Thyroid gland (tissue), 4 donors: ENCODE measurements around the gene UBA3. TPM values are rescaled to one million over a fixed set of nuclear protein-coding genes. Genes with fewer than 3 reads are reported as not detected.

Source experiments
- DNase-seq, 2 donors: peaks; one replicate each; pipeline ENCODE4 v3.0.0-alpha.2; 2019
- H3K27ac ChIP-seq, 3 donors: fragments of 200-600 bp; sonication (generic); 1 replicate in 2 of 3; 2 replicates in 1 of 3; pipeline ENCODE4 v1.5.1; 2016 to 2019; ENCODE audit warnings: mild to moderate bottlenecking in 1 of 3, moderate library complexity in 1 of 3
- H3K27me3 ChIP-seq: fragments of 200-600 bp; sonication (generic); one replicate; pipeline ENCODE4 v1.5.1; 2019
- H3K36me3 ChIP-seq, 2 donors: fragments of 200-600 bp; sonication (generic); one replicate each; pipeline ENCODE4 v1.5.1; 2016 to 2019
- H3K4me1 ChIP-seq, 2 donors: fragments of 200-600 bp; sonication (generic); one replicate each; pipeline ENCODE4 v1.5.1; 2017 to 2019
- H3K4me3 ChIP-seq, 3 donors: fragments of 200-600 bp; sonication (generic); replicated peaks in 1 of 3; 1 replicate in 2 of 3; 2 replicates in 1 of 3; pipeline ENCODE4 v1.5.1; 2016; ENCODE audit warnings: mild to moderate bottlenecking in 1 of 3
- H3K9me3 ChIP-seq: fragments of 200-600 bp; sonication (generic); one replicate; pipeline ENCODE4 v1.5.1; 2017
- CTCF ChIP-seq, 6 experiments: fragments of 200-600 bp in 3 of 6; fragments of 450-650 bp in 3 of 6; sonication (generic) in 3 of 6; IDR thresholded peaks; one replicate each; pipeline ENCODE4 v1.5.1; 2016 to 2019; ENCODE audit warnings: antibody characterized with exemption in 6 of 6, mild to moderate bottlenecking in 2 of 6, inconsistent platforms in 1 of 6, moderate library complexity in 1 of 6
- POLR2A ChIP-seq, 2 donors: fragments of 450-650 bp; IDR thresholded peaks; one replicate each; pipeline ENCODE4 v1.6.1; 2017; ENCODE audit warnings: antibody characterized with exemption in 2 of 2, mild to moderate bottlenecking in 2 of 2, moderate library complexity in 1 of 2
- WGBS, 2 donors: methylation state at CpG; one replicate each; pipeline ENCODE4 v1.1.5; 2017; 5-methylcytosine and 5-hydroxymethylcytosine counted together
- intact Hi-C: fragments of 100-400 bp; cut with DNase I; formaldehyde crosslinking; loops from one replicate; pipeline ENCODE4 v1.15.1; 2023
- total RNA-seq, 4 donors: library from RNA; depleted of rRNA; stranded (reverse); fragments of >200 nt; gene quantifications; one replicate each; pipeline ENCODE4 v1.2.3, GENCODE V29; 2016

Gene UBA3
- total RNA-seq, 4 donors from 2014 or later = 57.4 to 77.9 (median 64.3) TPM

DNA sequence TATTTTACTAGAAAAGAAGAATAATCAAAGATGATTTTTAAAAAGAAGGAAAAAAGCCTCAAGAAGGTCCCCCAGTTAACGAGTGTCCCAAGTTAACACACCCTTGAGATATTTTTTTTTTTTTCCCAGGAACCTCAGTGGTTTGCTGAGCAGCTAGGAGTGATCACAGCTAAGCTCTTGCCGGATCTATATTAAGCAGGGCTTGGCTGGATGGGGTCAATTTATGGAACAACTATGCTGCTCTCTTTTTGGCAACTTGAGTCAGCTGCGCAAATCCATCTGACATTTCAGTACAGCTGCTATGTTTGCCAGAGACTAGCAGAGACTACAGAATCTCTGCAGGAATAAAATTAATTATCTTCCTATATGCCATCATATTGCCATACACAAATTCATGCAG is 42.2 kb upstream of the UBA3 start, which contains the start of gene LMOD3:
TSS of gene LMOD3 (minus strand) at position 193 of the 400 bp plus-strand sequence. CDS start 209 bp downstream, outside the sequence.
- no peaks in the 10 kb centered on the region for H3K9me3 ChIP-seq
- no peaks in the 10 kb centered on the region for H3K36me3 ChIP-seq
- no peak within 1 kb of the TSS for H3K4me3 ChIP-seq
- no peak within 1 kb of the TSS for H3K27ac ChIP-seq
- H3K4me1 ChIP-seq = no peaks in the 10 kb centered on the region
- no peak for TF ChIP-seq POLR2A (IDR thresholded peaks at IDR 0.05)
- TF ChIP-seq CTCF (IDR thresholded peaks at IDR 0.05) = no peak
- WGBS, 2 donors = 82 to 83% methylated on average over 3 of the region's 3 CpGs
- H3K27me3 ChIP-seq = no peaks in the 10 kb centered on the region
- no peak for DNase-seq
- intact Hi-C loops = no loop called here

GRCh38 chr3:69121950-69122349 is 41.8 kb upstream of the UBA3 start:
- DNase-seq = no peak
- Histone ChIP-seq H3K36me3 (no peaks in the 10 kb centered on the region), H3K4me3 (no peak overlapping the region), H3K9me3 (no peaks in the 10 kb centered on the region), H3K4me1 (peaks cover 0 to 4% of the 10 kb centered on the region in 2 donors), H3K27ac (no peak overlapping the region), H3K27me3 (no peaks in the 10 kb centered on the region)
- intact Hi-C loops = no loop called here
- TF ChIP-seq POLR2A (IDR thresholded peaks at IDR 0.05) (no peak), CTCF (IDR thresholded peaks at IDR 0.05) (no peak)
- WGBS, 2 donors = 72 to 75% methylated on average over 8 of the region's 8 CpGs

DNA sequence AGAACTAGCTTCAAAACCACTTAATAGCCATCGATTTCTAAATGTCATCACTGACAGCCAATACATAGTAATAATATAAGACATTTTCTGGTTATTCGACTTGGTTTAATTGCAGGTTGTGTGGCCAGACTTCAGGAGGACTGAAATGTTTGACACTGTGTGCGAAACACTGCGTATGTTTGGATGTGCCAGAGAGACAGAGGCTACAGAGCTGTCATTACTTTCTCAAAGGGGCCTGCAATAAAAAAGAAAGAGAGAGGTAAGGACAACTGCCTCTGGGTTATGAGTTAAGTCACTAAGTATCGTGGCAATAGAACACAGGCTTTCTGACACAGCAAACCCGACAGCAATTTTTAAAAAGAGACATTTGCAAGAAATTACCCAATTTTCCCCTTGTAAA is 41.3 kb upstream of the UBA3 start:
- Histone ChIP-seq H3K4me1 (peaks cover 2 to 8% of the 10 kb centered on the region in 2 donors), H3K36me3 (no peaks in the 10 kb centered on the region), H3K4me3 (no peak overlapping the region), H3K9me3 (no peaks in the 10 kb centered on the region), H3K27ac (no peak overlapping the region), H3K27me3 (no peaks in the 10 kb centered on the region)
- 88 to 89% methylated on average over 6 of the region's 6 CpGs for WGBS, 2 donors
- intact Hi-C loops = no loop called here
- DNase-seq = no peak
- no peak for TF ChIP-seq CTCF (IDR thresholded peaks at IDR 0.05)
- TF ChIP-seq POLR2A (IDR thresholded peaks at IDR 0.05) = no peak

DNA sequence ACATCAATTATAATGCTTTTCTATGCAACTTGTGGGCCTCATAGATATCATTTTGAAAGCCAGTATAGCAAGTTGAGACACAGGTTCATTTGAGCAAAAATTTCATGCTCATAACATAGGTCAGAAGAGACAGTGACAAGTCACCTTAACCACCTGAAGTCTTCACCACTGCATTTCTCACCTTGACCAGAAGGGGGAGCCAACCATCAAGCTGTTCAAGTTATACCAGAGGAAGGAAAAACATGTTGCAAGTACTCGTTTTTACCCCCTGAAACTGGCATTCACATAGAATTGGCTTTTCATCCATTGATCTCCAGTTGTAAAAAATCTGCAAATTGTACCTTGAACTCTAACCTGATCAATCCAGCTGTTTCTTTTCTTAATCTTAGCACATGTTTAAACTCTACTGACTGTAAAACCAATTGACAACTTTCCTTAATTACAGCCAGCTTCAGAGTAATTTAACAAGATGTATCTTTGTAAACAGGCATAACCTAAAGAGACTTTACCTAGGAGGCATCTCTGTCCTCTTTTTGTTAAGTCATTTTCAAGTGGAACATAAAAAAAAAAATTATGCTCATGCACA is 40.8 kb upstream of the UBA3 start:
- H3K4me1 ChIP-seq = peaks cover 7 to 12% of the 10 kb centered on the region in 2 donors
- peak; percentile 72 to 78 for DNase-seq
- no peaks in the 10 kb centered on the region for H3K9me3 ChIP-seq
- H3K36me3 ChIP-seq = no peaks in the 10 kb centered on the region
- no peak for TF ChIP-seq POLR2A (IDR thresholded peaks at IDR 0.05)
- TF ChIP-seq CTCF (IDR thresholded peaks at IDR 0.05) = peak; percentile 71 to 92 (median 80)
- H3K4me3 ChIP-seq = no peak overlapping the region
- intact Hi-C loops = no loop called here
- H3K27me3 ChIP-seq = no peaks in the 10 kb centered on the region
- no peak overlapping the region for H3K27ac ChIP-seq
- WGBS, 2 donors = 0% methylated on average over 1 of the region's 1 CpG

- H3K4me1 ChIP-seq = peaks cover 7 to 12% of the 10 kb centered on the region in 2 donors
- 94 to 95% methylated on average over 5 of the region's 5 CpGs for WGBS, 2 donors
- TF ChIP-seq POLR2A (IDR thresholded peaks at IDR 0.05) = no peak
- TF ChIP-seq CTCF (IDR thresholded peaks at IDR 0.05) = no peak
- no peaks in the 10 kb centered on the region for H3K36me3 ChIP-seq
- no peak overlapping the region for H3K4me3 ChIP-seq
- no peaks in the 10 kb centered on the region for H3K9me3 ChIP-seq
- H3K27ac ChIP-seq = no peak overlapping the region
- intact Hi-C loops = no loop called here
- H3K27me3 ChIP-seq = no peaks in the 10 kb centered on the region
- no peak for DNase-seq
Measured at GRCh38 chr3:69119681-69120080, 39.5 kb upstream of the UBA3 start.
